ENCODE measurements around the gene GLUD2. TPM values are rescaled to one million over a fixed set of nuclear protein-coding genes. Genes with fewer than 3 reads are reported as not detected.

GLUD2 gene
- total and polyA plus RNA-seq, 2 of the 4 experiments (the other 2 are of a cell fraction), result 0.51 to 1.6 TPM

DNA sequence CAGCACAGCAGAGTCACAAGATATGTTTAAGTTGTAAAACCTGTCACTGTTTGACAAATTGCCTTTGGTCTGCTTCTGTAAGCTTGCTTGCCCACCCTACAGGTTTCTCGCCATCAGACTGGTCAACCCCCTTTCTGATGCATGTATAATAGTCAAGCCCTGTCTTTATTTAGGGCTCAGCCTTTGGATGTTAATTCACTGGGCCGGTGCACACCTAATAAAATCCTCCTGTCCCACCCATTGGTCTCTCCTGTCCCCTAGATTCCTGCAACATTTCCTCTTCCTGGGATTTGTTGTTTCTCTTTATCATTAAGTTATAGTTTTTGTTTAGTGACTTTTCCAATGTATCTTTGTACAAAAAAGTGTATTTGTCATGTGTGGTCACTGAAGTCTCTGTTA lies 38.2 kb downstream of the GLUD2 start:
- Histone ChIP-seq H2AK5ac (ENCODE audit: low read depth, low read length) (no peak overlapping the region), H3K36me3 (ENCODE audit: control insufficient read depth, insufficient read depth, low read length) (no peaks in the 10 kb centered on the region), H3K4me1 (ENCODE audit: control insufficient read depth, insufficient read depth, low read length) (no peaks in the 10 kb centered on the region), H3K23ac (ENCODE audit: low read depth, low read length) (no peak overlapping the region), H3K56ac (ENCODE audit: extremely low read depth, insufficient read depth, low read length) (no peak overlapping the region), H3K27me3 (ENCODE audit: control insufficient read depth, insufficient read depth, low read length) (no peaks in the 10 kb centered on the region), H3K9me1 (ENCODE audit: insufficient read depth, low read length) (no peaks in the 10 kb centered on the region), H3K4me3 (ENCODE audit: insufficient read depth, low read depth, low read length) (no peak overlapping the region), H3K27ac (ENCODE audit: insufficient read depth, low read length) (no peak overlapping the region), H4K91ac (ENCODE audit: insufficient read depth, low read depth, low read length) (no peak overlapping the region), H3K79me1 (ENCODE audit: low read depth in 1 of 2, low read length in 2 of 2) (no peaks in the 10 kb centered on the region), H4K20me1 (ENCODE audit: insufficient read depth, low read length) (no peaks in the 10 kb centered on the region), H2AFZ (replicated peaks; ENCODE audit: low read length, poor library complexity) (no peak overlapping the region), H2AK9ac (replicated peaks; ENCODE audit: low read depth, low read length, poor library complexity) (no peak overlapping the region), H3K4ac (ENCODE audit: low read depth, low read length) (no peak overlapping the region), H2BK120ac (ENCODE audit: low read depth, low read length) (no peak overlapping the region), H3K4me2 (ENCODE audit: low read depth, low read length) (no peak overlapping the region), H4K5ac (ENCODE audit: low read depth, low read length) (no peak overlapping the region), H2BK15ac (ENCODE audit: low read depth, low read length) (no peak overlapping the region), H3K18ac (ENCODE audit: low read depth, low read length) (no peak overlapping the region), H2BK20ac (ENCODE audit: low read depth, low read length) (no peak overlapping the region), H4K8ac (ENCODE audit: low read depth in 2 of 2, low read length in 2 of 2) (no peak overlapping the region), H3K14ac (replicated peaks; ENCODE audit: low read depth, low read length) (no peak overlapping the region), H3K9ac (ENCODE audit: low read depth, low read length) (no peak overlapping the region), H3K9me3 (ENCODE audit: control insufficient read depth, insufficient read depth, low read length) (no peaks in the 10 kb centered on the region), H2BK5ac (ENCODE audit: low read depth, low read length, poor library complexity, severe bottlenecking) (no peak overlapping the region)
- DNase-seq (no peak), ATAC-seq (ENCODE audit: low read depth) (no peak)
- WGBS, 2 experiments (ENCODE audit: extremely low coverage in 2 of 2, insufficient read length in 1 of 2), result no CpG with 5 or more reads among the region's 2 CpGs
- no peak for TF ChIP-seq POLR2A (IDR thresholded peaks at IDR 0.05; ENCODE audit: low read depth, low read length)
- TF ChIP-seq FOS (IDR thresholded peaks at IDR 0.05; ENCODE audit: low read depth, low read length), result no peak
- TF ChIP-seq, protein P1, sequence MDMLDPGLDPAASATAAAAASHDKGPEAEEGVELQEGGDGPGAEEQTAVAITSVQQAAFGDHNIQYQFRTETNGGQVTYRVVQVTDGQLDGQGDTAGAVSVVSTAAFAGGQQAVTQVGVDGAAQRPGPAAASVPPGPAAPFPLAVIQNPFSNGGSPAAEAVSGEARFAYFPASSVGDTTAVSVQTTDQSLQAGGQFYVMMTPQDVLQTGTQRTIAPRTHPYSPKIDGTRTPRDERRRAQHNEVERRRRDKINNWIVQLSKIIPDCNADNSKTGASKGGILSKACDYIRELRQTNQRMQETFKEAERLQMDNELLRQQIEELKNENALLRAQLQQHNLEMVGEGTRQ (IDR thresholded peaks at IDR 0.05; ENCODE audit: low read depth, low read length), result no peak
- CTCF ChIA-PET, result no interaction called here
- in situ Hi-C loops (cut with MboI; ENCODE audit: low sequenced_read_pairs) (no loop called here), intact Hi-C loops (cut with micrococcal nuclease) (no loop called here), dilution Hi-C loops (cut with HindIII; ENCODE audit: low sequenced_read_pairs, unreplicated experiment) (no loop called here)
- POLR2A ChIA-PET (ENCODE audit: unreplicated experiment), result no interaction called here
- no TSS peak for BruUV-seq (replicated peaks)
